ENCODE data around the gene PTGFR.

The PTGFR gene

GRCh38 chr1:78490861-78491450 is at the start of gene PTGFR:
PTGFR (plus strand) TSS chr1:78490974; CDS start chr1:78492744, 1,770 bp downstream.
- peaks cover 15% of the 10 kb centered on the region for H3K4me1 ChIP-seq (ENCODE audit: insufficient read depth, low read length)
- H3K36me3 ChIP-seq (ENCODE audit: insufficient read depth, low read length): no peaks in the 10 kb centered on the region
- H2AFZ ChIP-seq (ENCODE audit: low read depth, low read length): peak within 1 kb of the TSS; percentile 74
- H3K4me3 ChIP-seq (ENCODE audit: low read length): peak within 1 kb of the TSS; percentile 43
- no peaks in the 10 kb centered on the region for H3K9me3 ChIP-seq (ENCODE audit: low read length)
- H3K27me3 ChIP-seq (ENCODE audit: insufficient read depth, low read length): peaks cover 34% of the 10 kb centered on the region

- Histone ChIP-seq H3K36me3 (ENCODE audit: insufficient read depth, low read length) (no peaks in the 10 kb centered on the region), H3K4me3 (ENCODE audit: low read length) (no peak overlapping the region), H3K27me3 (ENCODE audit: insufficient read depth, low read length) (no peaks in the 10 kb centered on the region), H2AFZ (ENCODE audit: low read depth, low read length) (no peak overlapping the region), H3K4me1 (ENCODE audit: insufficient read depth, low read length) (no peaks in the 10 kb centered on the region), H3K9me3 (ENCODE audit: low read length) (no peaks in the 10 kb centered on the region)
Measured at GRCh38 chr1:78441921-78442320, 48.9 kb upstream of the PTGFR start.

- Histone ChIP-seq H3K4me3 (ENCODE audit: low read length) (no peak overlapping the region), H3K27me3 (ENCODE audit: insufficient read depth, low read length) (no peaks in the 10 kb centered on the region), H3K4me1 (ENCODE audit: insufficient read depth, low read length) (no peaks in the 10 kb centered on the region), H3K36me3 (ENCODE audit: insufficient read depth, low read length) (no peaks in the 10 kb centered on the region), H3K9me3 (ENCODE audit: low read length) (no peaks in the 10 kb centered on the region), H2AFZ (ENCODE audit: low read depth, low read length) (no peak overlapping the region)
Measured at GRCh38 chr1:78447086-78447485, 43.7 kb upstream of the PTGFR start.

GRCh38 chr1:78464449-78464891 is 26.3 kb upstream of the PTGFR start:
- H3K4me1 ChIP-seq (ENCODE audit: insufficient read depth, low read length): no peaks in the 10 kb centered on the region
- H3K4me3 ChIP-seq (ENCODE audit: low read length): no peak overlapping the region
- no peak overlapping the region for H2AFZ ChIP-seq (ENCODE audit: low read depth, low read length)
- no peaks in the 10 kb centered on the region for H3K36me3 ChIP-seq (ENCODE audit: insufficient read depth, low read length)
- H3K27me3 ChIP-seq (ENCODE audit: insufficient read depth, low read length): no peaks in the 10 kb centered on the region
- H3K9me3 ChIP-seq (ENCODE audit: low read length): no peaks in the 10 kb centered on the region

- no peaks in the 10 kb centered on the region for H3K9me3 ChIP-seq (ENCODE audit: low read length)
- H3K27me3 ChIP-seq (ENCODE audit: insufficient read depth, low read length): no peaks in the 10 kb centered on the region
- no peak overlapping the region for H3K4me3 ChIP-seq (ENCODE audit: low read length)
Measured at GRCh38 chr1:78465143-78465542, 25.6 kb upstream of the PTGFR start.

GRCh38 chr1:78468521-78468920 is 22.3 kb upstream of the PTGFR start:
- Histone ChIP-seq H2AFZ (ENCODE audit: low read depth, low read length) (no peak overlapping the region), H3K27me3 (ENCODE audit: insufficient read depth, low read length) (no peaks in the 10 kb centered on the region), H3K4me1 (ENCODE audit: insufficient read depth, low read length) (no peaks in the 10 kb centered on the region), H3K9me3 (ENCODE audit: low read length) (no peaks in the 10 kb centered on the region), H3K36me3 (ENCODE audit: insufficient read depth, low read length) (no peaks in the 10 kb centered on the region), H3K4me3 (ENCODE audit: low read length) (no peak overlapping the region)

More at GRCh38 chr1:78465143-78465542, 25.6 kb upstream of the PTGFR start:
- no peaks in the 10 kb centered on the region for H3K4me1 ChIP-seq (ENCODE audit: insufficient read depth, low read length)
- no peak overlapping the region for H2AFZ ChIP-seq (ENCODE audit: low read depth, low read length)
- H3K36me3 ChIP-seq (ENCODE audit: insufficient read depth, low read length): no peaks in the 10 kb centered on the region

- no peak overlapping the region for H2AFZ ChIP-seq (ENCODE audit: low read depth, low read length)
Measured at GRCh38 chr1:78469576-78469975, 21.2 kb upstream of the PTGFR start.

GRCh38 chr1:78471890-78472620 is 18.7 kb upstream of the PTGFR start:
- no peaks in the 10 kb centered on the region for H3K27me3 ChIP-seq (ENCODE audit: insufficient read depth, low read length)
- no peaks in the 10 kb centered on the region for H3K9me3 ChIP-seq (ENCODE audit: low read length)
- no peak overlapping the region for H3K4me3 ChIP-seq (ENCODE audit: low read length)
- peaks cover 14% of the 10 kb centered on the region for H3K4me1 ChIP-seq (ENCODE audit: insufficient read depth, low read length)
- H3K36me3 ChIP-seq (ENCODE audit: insufficient read depth, low read length): no peaks in the 10 kb centered on the region
- H2AFZ ChIP-seq (ENCODE audit: low read depth, low read length): no peak overlapping the region

More at GRCh38 chr1:78469576-78469975, 21.2 kb upstream of the PTGFR start:
- no peaks in the 10 kb centered on the region for H3K36me3 ChIP-seq (ENCODE audit: insufficient read depth, low read length)
- no peaks in the 10 kb centered on the region for H3K9me3 ChIP-seq (ENCODE audit: low read length)
- H3K4me3 ChIP-seq (ENCODE audit: low read length): no peak overlapping the region
- no peaks in the 10 kb centered on the region for H3K27me3 ChIP-seq (ENCODE audit: insufficient read depth, low read length)
- peaks cover 7% of the 10 kb centered on the region for H3K4me1 ChIP-seq (ENCODE audit: insufficient read depth, low read length)

GRCh38 chr1:78472851-78473496 is 17.8 kb upstream of the PTGFR start:
- Histone ChIP-seq H3K27me3 (ENCODE audit: insufficient read depth, low read length) (no peaks in the 10 kb centered on the region), H3K36me3 (ENCODE audit: insufficient read depth, low read length) (no peaks in the 10 kb centered on the region), H3K9me3 (ENCODE audit: low read length) (no peaks in the 10 kb centered on the region), H3K4me3 (ENCODE audit: low read length) (no peak overlapping the region), H3K4me1 (ENCODE audit: insufficient read depth, low read length) (peaks cover 14% of the 10 kb centered on the region), H2AFZ (ENCODE audit: low read depth, low read length) (no peak overlapping the region)

GRCh38 chr1:78474092-78474491 is 16.7 kb upstream of the PTGFR start:
- peaks cover 14% of the 10 kb centered on the region for H3K4me1 ChIP-seq (ENCODE audit: insufficient read depth, low read length)
- no peak overlapping the region for H2AFZ ChIP-seq (ENCODE audit: low read depth, low read length)
- no peaks in the 10 kb centered on the region for H3K27me3 ChIP-seq (ENCODE audit: insufficient read depth, low read length)
- no peaks in the 10 kb centered on the region for H3K9me3 ChIP-seq (ENCODE audit: low read length)
- no peak overlapping the region for H3K4me3 ChIP-seq (ENCODE audit: low read length)
- H3K36me3 ChIP-seq (ENCODE audit: insufficient read depth, low read length): no peaks in the 10 kb centered on the region

- H3K36me3 ChIP-seq (ENCODE audit: insufficient read depth, low read length): no peaks in the 10 kb centered on the region
- no peaks in the 10 kb centered on the region for H3K27me3 ChIP-seq (ENCODE audit: insufficient read depth, low read length)
- H3K9me3 ChIP-seq (ENCODE audit: low read length): no peaks in the 10 kb centered on the region
- no peak overlapping the region for H3K4me3 ChIP-seq (ENCODE audit: low read length)
- peaks cover 14% of the 10 kb centered on the region for H3K4me1 ChIP-seq (ENCODE audit: insufficient read depth, low read length)
- H2AFZ ChIP-seq (ENCODE audit: low read depth, low read length): no peak overlapping the region
Measured at GRCh38 chr1:78475888-78476610, 14.7 kb upstream of the PTGFR start.

GRCh38 chr1:78483903-78484302 is 6.9 kb upstream of the PTGFR start:
- Histone ChIP-seq H3K4me1 (ENCODE audit: insufficient read depth, low read length) (no peaks in the 10 kb centered on the region), H3K9me3 (ENCODE audit: low read length) (no peaks in the 10 kb centered on the region), H2AFZ (ENCODE audit: low read depth, low read length) (no peak overlapping the region), H3K4me3 (ENCODE audit: low read length) (no peak overlapping the region), H3K36me3 (ENCODE audit: insufficient read depth, low read length) (no peaks in the 10 kb centered on the region), H3K27me3 (ENCODE audit: insufficient read depth, low read length) (no peaks in the 10 kb centered on the region)
